Erythroblast (primary cell): ENCODE measurements around the gene TSPOAP1.

Experiments used
- GATA1 ChIP-seq: IDR thresholded peaks from 2 replicates; pipeline ENCODE4 v1.6.1; 2011; ENCODE audit warnings: low read depth, mild to moderate bottlenecking, control low read depth, low read length, moderate library complexity
- POLR2A ChIP-seq: IDR thresholded peaks from 2 replicates; pipeline ENCODE4 v1.6.1; 2011; ENCODE audit warnings: mild to moderate bottlenecking, low read length

DNA sequence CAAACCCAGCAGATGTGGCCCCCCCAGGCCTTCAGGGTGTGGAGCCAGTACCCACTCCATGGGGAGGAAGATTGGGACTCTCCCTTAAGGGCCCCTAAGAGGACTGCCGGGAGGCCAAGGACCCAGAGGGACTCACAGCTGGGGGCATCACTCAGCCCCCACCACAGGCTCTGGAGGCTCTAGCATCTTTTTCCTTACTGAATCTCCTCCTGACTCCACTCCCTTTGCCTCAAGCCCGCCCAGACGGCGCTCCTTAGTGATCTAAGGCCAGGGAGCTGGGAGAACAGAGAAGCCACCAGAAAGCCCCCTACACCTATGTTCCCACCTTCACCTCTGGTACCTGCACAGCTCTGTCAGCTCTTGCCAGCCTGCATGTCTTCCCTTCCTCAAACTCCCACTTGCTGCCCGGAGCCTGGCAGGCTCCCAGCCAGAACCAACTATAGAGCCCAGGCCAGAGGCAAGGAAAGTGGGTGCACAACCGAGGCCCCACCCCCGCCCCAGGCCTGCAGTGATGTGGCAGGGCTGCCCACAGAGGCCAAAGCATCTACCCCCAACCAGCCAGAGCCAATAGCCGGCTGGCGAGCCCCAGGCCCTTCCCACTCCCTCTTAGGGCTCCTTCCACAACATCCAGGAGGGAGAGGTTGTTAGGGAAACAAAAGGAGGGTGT lies 25.5 kb downstream of the TSPOAP1 start:
- TF ChIP-seq POLR2A (no peak), GATA1 (no peak)
